Choroid plexus epithelial cell (primary cell): ENCODE data around the gene SLC22A14.

Experiments used
- DNase-seq: peaks from one replicate; pipeline ENCODE4 v3.0.0-alpha.2; 2010; ENCODE audit warnings: low read depth
- H3K4me3 ChIP-seq: 2 replicates; pipeline ENCODE4 v1.5.1; 2011; ENCODE audit warnings: low read depth, mild to moderate bottlenecking, control low read depth, low read length, moderate library complexity
- TF ChIP-seq, protein P1 (sequence below): conservative IDR thresholded peaks from 2 replicates; pipeline ENCODE4 v1.5.1; 2011; ENCODE audit warnings: low read depth, mild to moderate bottlenecking, control low read depth, inconsistent platforms, low read length, moderate library complexity

The SLC22A14 gene

DNA sequence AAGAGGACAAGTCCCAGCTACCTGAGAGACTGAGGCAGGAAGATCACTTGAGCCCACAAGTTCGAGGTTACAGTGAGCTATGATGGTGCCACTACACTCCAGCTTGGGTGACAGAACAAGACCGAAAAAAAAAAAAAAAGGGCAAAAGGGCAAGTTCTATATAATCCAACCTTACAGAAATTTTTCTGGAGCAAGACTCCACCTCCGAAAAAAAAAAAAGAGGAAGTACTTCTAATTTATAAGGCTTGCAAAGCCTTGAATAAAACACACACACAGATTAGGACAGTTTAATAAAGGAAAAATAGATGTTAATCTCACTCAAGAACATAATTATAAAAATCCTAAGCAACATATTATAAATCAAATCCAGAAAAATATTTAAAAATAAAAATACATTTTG, 50.1 kb downstream of the SLC22A14 start:
- DNase-seq, result no peak
- TF ChIP-seq, protein P1, sequence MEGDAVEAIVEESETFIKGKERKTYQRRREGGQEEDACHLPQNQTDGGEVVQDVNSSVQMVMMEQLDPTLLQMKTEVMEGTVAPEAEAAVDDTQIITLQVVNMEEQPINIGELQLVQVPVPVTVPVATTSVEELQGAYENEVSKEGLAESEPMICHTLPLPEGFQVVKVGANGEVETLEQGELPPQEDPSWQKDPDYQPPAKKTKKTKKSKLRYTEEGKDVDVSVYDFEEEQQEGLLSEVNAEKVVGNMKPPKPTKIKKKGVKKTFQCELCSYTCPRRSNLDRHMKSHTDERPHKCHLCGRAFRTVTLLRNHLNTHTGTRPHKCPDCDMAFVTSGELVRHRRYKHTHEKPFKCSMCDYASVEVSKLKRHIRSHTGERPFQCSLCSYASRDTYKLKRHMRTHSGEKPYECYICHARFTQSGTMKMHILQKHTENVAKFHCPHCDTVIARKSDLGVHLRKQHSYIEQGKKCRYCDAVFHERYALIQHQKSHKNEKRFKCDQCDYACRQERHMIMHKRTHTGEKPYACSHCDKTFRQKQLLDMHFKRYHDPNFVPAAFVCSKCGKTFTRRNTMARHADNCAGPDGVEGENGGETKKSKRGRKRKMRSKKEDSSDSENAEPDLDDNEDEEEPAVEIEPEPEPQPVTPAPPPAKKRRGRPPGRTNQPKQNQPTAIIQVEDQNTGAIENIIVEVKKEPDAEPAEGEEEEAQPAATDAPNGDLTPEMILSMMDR, result no peak
- H3K4me3 ChIP-seq, result no peak overlapping the region

- DNase-seq, result peak; percentile 83
- no peak overlapping the region for H3K4me3 ChIP-seq
- TF ChIP-seq, protein P1, result no peak
Observed at GRCh38 chr3:38334142-38335055, 52.3 kb downstream of the SLC22A14 start.

DNA sequence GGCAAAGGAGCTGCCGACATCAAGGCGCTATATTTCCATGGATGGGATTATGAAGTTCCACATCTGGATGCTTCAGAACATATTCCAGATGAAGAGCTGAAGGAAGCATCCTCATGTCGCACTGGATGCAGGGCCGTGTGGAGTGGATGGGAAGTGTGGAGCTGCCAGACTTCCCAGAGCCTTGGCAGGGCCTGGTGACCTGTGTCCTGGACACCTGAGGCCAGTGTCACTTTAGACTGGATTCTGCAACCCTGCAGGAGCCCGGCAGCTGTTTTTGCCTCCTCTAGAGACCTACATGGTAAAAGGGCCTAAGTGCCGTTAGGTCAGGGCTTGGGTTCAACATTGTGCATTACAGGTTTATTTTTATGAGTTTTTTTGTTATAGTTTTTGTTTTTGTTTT, 53.2 kb downstream of the SLC22A14 start:
- no peak overlapping the region for H3K4me3 ChIP-seq
- TF ChIP-seq, protein P1, result no peak
- DNase-seq, result no peak

- no peak overlapping the region for H3K4me3 ChIP-seq
- TF ChIP-seq, protein P1, result no peak
- no peak for DNase-seq
Observed at GRCh38 chr3:38337703-38338102, 55.6 kb downstream of the SLC22A14 start.

DNA sequence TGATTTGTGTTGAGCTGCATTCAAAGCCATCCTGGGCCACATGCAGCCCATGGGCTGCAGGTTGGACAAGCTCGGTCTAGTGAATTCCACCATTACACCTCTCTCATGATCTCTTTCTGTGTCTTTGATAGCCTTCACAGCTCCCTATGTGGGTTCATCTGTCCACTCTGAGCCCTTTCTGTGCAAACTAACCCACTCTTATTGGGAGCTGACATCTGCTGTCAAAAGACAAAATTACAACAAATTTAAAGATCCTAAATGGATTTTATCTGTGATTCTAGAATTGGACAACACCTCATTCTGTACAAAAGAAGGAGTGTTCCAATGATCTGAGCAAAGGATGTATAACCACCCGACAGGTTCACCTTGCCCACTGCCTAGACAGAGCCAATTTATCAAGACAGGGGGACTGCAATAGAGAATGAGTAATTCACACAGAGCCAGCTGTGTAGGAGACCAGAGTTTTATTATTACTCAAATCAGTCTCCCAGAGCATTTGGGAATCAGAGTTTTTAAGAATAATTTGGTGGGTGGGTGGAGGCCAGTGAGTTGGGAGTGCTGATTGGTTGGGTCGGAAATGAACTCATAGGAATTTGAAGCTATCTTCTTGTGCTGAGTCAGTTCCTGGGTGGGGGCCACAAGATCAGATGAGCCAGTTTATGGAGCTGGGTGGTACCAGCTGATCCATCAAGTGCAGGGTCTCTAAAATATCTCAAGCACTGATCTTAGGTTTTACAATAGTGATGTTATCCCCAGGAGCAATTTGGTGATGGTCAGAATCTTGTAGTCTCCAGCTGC, 61.9 kb downstream of the SLC22A14 start:
- DNase-seq, result peak; percentile 50
- TF ChIP-seq, protein P1, result peak; percentile 43
- H3K4me3 ChIP-seq, result no peak overlapping the region

DNA sequence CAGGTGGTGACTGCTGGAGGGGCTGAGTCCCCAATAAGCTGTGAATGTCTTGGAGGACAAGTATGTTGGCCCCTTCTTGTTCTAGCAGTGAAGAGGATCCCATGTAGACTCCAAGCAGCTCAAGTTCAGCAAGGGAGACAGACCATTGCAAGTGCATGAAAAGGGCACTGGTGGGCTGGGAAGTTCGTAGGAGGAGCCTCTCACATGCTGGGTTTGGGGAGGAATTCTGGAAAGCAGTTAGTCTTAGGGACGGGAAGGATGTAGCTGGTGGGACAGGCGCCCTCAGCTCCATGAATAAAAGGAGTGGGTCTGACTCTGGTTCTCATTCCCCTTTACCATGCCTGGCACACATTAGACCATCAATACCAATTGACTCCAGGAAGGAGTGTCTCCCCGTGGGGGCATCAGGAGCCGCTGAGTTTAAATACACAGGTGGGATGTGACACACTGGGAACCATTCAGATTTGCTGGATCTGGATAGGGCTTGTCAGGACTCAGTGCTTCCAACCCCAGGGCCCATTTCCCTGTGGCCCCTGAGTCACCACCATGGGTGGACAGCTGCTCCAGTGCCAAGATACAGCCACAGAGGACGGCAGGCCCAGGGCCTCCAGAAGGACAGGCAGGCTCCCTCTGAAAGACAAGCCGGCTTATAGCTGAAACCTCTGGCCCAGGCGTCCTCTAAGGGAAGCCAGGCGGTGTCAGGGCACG, 63.9 kb downstream of the SLC22A14 start:
- TF ChIP-seq, protein P1, result no peak
- H3K4me3 ChIP-seq, result peak overlapping the region; percentile 18
- DNase-seq, result no peak
